Measurements from ENCODE around the gene OR7D2.

GRCh38 chr19:9146882-9147281 is 31.9 kb upstream of the OR7D2 start:
- TF ChIP-seq CTCF (IDR thresholded peaks at IDR 0.05) (no peak), POLR2A (IDR thresholded peaks at IDR 0.05) (no peak)

Measured in body of pancreas (tissue), 4 donors.